HG03571 (cell line): ENCODE measurements around the gene GJA4.
"Not testable (repeated sequence)": the region's sequence is repeated elsewhere in the genome, so short reads cannot be mapped to it uniquely, and the experiment has no call there.

Experiments used
- ATAC-seq: cut with Tn5 transposase; IDR thresholded peaks from one replicate; pipeline ENCODE4 v1.9.1; 2021; ENCODE audit not compliant: unreplicated experiment

The GJA4 gene

DNA sequence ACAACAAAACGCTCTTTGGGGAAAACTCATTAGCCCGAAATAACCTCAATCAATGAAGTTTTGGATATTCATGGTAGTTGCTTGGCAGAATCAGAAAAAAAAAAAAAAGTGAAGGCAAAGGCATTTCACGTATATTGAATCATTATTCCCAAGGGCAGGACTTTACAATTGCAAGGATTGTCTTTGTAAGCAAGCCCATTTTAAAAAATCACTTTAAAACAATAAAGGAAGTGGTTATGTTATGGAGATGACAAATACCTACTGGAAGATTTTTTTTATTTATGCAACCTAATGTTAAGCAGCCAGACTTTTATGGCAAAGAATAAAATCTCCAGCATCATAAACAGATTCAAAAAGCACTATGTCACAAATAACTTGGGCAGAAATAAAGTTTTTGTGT is 23.9 kb upstream of the GJA4 start:
- no peak for ATAC-seq

GRCh38 chr1:34770891-34771504 is 21.8 kb upstream of the GJA4 start:
- ATAC-seq, result no peak

GRCh38 chr1:34771573-34772371 is 21.0 kb upstream of the GJA4 start:
- no peak for ATAC-seq

GRCh38 chr1:34773114-34773513 is 19.7 kb upstream of the GJA4 start:
- not testable (repeated sequence) for ATAC-seq

- no peak for ATAC-seq
Measured at GRCh38 chr1:34774957-34775356, 17.8 kb upstream of the GJA4 start.

- no peak for ATAC-seq
Measured at GRCh38 chr1:34776911-34777310, 15.9 kb upstream of the GJA4 start.

DNA sequence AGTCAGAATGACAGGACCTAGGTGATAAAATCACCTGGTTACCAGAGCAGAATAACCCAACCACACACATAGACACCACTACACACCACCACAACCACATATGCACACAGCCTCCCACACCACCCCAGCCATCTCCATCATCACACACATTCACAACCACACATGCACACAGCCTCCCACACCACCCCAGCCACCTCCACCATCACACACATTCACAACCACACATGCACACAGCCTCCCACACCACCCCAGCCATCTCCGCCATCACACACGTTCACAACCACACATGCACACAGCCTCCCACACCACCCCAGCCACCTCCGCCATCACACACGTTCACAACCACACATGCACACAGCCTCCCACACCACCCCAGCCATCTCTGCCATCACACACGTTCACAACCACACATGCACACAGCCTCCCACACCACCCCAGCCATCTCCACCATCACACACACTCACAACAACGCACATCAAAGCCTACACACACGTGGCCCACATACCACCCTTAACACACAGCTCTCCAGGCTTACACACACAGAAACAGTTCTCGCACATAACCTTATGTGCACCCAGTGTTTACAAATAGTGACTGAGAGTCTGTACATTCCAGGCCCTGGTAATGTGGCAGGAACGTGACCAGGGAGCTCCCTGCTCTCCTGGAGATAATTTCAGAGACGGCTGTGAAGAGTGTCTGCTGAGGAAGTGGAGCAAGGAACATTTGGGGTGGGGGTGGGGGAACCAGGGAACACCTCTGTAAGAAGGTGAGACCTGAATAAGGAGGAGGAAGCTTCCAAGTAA is 15.1 kb upstream of the GJA4 start:
- no peak for ATAC-seq

GRCh38 chr1:34778381-34778780 is 14.4 kb upstream of the GJA4 start:
- no peak for ATAC-seq

GRCh38 chr1:34779005-34779404 is 13.8 kb upstream of the GJA4 start:
- ATAC-seq, result no peak

- no peak for ATAC-seq
Measured at GRCh38 chr1:34779526-34779925, 13.3 kb upstream of the GJA4 start.

GRCh38 chr1:34779962-34780361 is 12.8 kb upstream of the GJA4 start:
- no peak for ATAC-seq

DNA sequence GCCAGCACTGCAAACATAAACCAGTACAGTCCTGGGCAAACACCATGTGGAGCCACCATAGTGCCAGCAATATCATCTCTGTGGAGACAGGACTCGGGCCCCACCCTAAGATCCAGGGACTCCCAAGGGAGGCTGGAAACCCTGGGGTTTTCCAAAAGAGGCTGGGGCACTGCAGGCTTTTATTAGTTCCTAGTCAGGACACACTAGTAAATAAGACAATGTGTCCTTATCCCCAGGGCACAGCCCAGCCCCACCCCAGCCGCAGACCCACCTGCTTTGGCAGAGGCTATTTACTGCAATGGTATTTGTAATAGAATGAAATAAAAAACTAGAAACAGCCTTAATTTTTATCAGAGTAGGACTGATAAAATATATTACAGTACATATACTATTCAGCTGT is 12.3 kb upstream of the GJA4 start:
- ATAC-seq, result no peak

GRCh38 chr1:34781071-34781843 is 11.5 kb upstream of the GJA4 start, which contains the start of gene GJB3:
Gene GJB3 (plus strand): TSS chr1:34781214. CDS start chr1:34784763, 3,549 bp downstream.
- ATAC-seq, result no peak

- ATAC-seq, result no peak
Measured at GRCh38 chr1:34781844-34782391, 10.9 kb upstream of the GJA4 start.

GRCh38 chr1:34784751-34785221 is 8.0 kb upstream of the GJA4 start:
- ATAC-seq, result no peak

- no peak for ATAC-seq
Measured at GRCh38 chr1:34785231-34785874, 7.4 kb upstream of the GJA4 start.

GRCh38 chr1:34785875-34786470 is 6.8 kb upstream of the GJA4 start:
- no peak for ATAC-seq

DNA sequence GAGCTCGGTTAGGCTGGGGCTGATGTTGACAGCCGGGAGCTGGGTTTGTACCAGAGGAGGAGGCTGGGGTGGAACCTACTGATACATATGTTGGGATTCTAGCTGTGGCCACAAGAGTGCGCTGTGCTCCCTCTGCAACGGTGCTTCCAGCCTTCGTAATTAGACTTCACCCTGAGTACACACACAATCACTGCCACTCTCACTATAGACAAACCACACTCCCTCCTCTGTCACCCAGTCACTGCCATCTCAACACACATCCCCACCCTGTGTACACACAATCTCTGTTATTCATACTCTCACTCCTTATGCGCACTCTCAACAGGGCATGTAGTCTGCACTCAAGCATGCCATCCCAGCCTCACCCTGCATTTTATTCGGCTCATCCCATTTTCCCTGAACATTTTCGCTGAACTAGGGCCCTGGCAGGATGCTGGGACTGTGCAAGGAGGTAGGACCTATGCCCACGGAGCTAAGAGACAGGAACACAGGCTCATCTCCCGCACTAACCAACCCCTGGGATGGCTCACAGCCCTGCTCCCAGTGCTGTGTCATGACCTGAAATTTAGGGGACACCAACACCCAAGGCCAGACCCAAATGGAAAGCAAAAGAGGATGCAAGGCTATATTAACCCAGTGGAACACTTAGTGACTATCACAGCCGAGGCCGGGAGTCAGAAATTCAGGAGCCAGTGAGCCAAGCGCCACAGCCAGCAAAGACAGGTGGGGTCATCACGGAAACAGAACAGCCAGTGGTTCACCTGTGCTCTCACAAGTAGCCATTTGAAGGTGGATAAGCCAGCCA is 6.1 kb upstream of the GJA4 start:
- peak; percentile 68 for ATAC-seq
